DND-41 (cell line): ENCODE measurements around the gene SEC11C.

ENCODE experiments used
- EZH2 ChIP-seq: IDR thresholded peaks from 3 replicates; pipeline ENCODE4 v1.6.1; 2012; ENCODE audit warnings: borderline replicate concordance, low read depth, mild to moderate bottlenecking, moderate library complexity, low read length, inconsistent platforms; ENCODE audit not compliant: severe bottlenecking
- TF ChIP-seq, protein P1 (sequence below): IDR thresholded peaks from 2 replicates; pipeline ENCODE4 v1.5.1; 2012; ENCODE audit warnings: borderline replicate concordance, low read length, moderate library complexity, mild to moderate bottlenecking; ENCODE audit not compliant: poor library complexity, severe bottlenecking; ENCODE audit errors: extremely low read depth

DNA sequence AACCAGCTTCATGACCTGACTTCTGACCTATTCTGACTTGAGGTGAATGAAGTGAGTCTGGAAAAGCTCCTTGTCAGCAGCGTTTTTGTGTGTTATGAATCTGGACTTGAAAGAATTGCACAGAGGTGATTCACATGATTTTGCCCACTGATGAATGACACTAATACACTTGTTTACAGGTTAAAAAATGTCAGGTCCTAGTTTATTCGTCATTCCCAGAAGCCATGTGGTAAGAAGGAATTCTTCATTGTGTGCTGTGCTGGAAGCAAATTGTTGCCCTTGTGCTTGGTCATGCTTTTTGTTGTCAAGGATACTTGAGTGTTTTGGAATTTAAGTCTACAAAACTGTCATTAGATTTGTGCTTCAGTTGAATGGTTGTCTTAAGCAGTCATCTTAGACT is 15.5 kb downstream of the SEC11C start:
- TF ChIP-seq, protein P1, sequence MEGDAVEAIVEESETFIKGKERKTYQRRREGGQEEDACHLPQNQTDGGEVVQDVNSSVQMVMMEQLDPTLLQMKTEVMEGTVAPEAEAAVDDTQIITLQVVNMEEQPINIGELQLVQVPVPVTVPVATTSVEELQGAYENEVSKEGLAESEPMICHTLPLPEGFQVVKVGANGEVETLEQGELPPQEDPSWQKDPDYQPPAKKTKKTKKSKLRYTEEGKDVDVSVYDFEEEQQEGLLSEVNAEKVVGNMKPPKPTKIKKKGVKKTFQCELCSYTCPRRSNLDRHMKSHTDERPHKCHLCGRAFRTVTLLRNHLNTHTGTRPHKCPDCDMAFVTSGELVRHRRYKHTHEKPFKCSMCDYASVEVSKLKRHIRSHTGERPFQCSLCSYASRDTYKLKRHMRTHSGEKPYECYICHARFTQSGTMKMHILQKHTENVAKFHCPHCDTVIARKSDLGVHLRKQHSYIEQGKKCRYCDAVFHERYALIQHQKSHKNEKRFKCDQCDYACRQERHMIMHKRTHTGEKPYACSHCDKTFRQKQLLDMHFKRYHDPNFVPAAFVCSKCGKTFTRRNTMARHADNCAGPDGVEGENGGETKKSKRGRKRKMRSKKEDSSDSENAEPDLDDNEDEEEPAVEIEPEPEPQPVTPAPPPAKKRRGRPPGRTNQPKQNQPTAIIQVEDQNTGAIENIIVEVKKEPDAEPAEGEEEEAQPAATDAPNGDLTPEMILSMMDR: no peak
- no peak for TF ChIP-seq EZH2
